Left renal cortex interstitium (tissue), 4 donors: ENCODE data around the gene PLCG1. TPM values are rescaled to one million over a fixed set of nuclear protein-coding genes. Genes with fewer than 3 reads are reported as not detected.

Experiments
- DNase-seq, 4 donors: peaks; one replicate each; pipeline ENCODE4 v3.0.0-alpha.2; 2013; ENCODE audit warnings: low read depth in 4 of 4, low spot score in 2 of 4, missing footprints in 1 of 4
- polyA plus RNA-seq, 4 donors: library from polyadenylated mRNA; unstranded; fragments of 120-200 nt; gene quantifications; one replicate each; pipeline ENCODE4 v1.2.1, GENCODE V29; 2013; ENCODE audit not compliant: insufficient read length in 4 of 4

The PLCG1 gene
- polyA plus RNA-seq, 4 donors, result 116 to 228 (median 156) TPM

DNA sequence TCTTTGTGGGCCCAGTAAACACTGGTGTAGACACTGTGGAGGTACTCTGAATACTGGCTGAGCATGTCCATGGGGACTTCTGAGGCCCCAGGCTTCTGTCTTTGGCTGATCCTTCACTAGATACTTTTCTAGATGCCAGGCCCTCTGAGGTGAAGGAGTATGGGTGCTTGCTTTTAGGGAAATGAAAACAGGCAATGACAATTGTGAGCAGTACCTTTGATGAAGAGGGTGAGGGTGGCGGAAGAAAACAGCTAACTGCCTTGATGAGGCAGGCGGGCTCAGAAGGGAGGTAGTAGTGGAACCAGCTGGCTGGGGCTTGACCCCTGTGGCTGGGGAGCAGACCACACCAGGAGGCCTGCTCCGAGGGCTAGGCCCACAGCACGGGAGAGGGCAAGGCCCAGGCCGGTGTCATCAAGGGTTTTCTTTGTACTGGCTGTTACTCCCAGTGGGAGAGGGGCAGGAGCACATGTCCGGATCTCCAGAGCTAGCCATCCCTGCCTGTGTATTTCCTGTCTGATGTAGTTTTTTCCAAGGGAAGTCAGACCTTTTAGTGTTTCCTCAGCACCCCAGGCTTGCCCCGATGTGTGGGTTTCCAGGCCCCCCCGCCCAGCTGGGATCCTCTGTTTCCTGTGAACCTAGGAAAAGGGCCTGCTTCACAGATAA, 3.9 kb downstream of the PLCG1 start:
- DNase-seq, result no peak

DNA sequence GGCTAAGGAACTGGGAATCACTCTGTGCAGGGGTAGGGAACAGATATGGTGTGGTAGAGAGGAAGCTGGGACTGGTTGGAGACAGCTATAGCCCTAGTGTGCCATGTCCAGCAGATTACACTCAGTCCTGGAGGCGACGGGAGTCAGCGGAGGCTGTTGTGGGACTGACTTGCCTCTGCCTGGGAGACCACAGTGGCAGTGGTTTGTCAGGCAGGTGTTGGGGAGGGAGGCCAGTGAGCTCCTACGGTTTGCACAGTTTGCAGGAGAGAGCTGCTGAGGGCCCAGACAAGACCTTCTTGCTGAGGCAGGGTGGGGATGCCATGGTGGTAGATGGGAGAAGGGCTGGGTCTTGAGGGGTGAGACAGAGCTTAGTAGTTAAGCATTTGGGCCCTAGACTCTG, 4.9 kb downstream of the PLCG1 start:
- no peak for DNase-seq

DNA sequence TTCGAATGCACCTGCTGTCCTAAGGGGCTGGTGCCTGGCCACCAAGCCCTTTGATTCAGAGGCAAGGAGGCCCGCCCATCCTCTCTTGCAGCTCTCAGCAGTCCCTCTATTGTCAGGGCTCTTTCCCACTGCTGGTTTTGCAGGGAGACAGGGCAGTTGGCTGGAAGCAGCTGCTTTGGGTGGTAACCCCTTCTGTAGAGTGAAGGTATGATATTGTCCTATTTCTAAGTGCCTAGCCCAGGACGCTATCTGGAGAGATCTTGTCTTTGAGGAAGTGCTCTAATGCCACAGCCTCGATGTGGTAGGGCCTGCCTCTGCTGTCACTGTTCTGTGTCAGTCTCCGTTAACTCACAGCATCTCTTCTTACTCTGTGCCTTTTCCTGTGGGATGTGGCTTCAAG, 5.6 kb downstream of the PLCG1 start:
- no peak for DNase-seq

GRCh38 chr20:41143354-41143753, 6.0 kb downstream of the PLCG1 start:
- no peak for DNase-seq

DNA sequence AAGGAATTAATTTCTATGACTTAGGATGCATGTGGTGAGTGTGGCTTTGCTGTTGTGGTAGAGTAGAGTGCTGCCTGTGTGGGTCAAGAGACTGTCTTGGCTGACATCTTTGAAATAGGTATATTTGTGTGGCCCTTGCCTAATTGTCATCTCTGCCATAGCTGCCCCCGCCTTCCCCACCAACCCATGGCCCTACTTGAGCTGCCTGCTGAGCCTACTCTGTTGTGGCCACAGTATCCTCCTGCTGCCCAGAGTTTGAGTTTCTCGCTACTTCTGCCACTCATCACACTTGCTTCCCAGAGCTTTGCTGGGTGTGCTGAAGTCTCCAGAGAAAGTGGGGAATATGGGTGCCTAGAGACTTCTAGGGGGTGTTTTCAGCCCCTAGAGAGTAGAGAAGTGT, 8.0 kb downstream of the PLCG1 start:
- DNase-seq, result no peak

DNA sequence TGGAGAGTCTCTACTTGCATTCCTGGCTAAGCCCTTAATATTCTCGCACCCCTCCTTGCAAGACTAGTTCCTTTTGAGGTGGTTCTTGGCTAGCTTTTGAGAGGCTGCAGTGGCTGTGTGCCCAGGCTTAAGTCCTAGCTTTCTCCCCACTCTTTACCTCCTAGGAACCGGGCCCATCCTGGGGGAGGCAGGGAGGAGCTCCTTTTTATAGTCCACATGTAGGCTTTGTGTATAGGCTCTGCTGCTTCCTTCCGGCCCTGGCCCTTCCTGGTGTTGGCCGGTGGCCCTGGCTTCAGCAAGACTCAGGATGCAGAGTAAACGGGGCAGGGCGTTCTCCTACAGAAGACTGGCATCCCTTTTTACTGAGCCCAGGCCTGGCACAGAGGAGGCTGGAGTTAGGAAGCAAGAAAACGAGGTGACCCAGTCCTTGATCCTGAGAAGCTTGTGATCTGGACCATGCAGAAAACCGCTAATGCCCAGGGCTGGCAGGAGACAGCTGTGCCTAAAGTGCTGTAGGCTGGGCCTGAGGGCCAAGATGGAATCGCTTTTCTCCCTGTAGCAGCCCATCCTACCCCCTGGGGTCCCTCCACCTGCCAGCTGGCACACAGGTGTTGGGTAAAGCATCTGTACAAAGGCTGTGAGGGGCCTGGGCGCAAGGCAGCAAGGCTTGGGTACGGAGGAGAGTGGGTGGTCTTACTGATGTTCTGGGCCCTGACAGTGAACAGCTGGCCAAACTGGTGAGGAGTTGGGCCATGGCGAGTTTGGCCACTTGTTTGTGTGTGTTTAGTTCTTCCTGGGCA, 8.7 kb downstream of the PLCG1 start:
- DNase-seq, result no peak

GRCh38 chr20:41147767-41148191, 10.4 kb downstream of the PLCG1 start:
- no peak for DNase-seq

DNA sequence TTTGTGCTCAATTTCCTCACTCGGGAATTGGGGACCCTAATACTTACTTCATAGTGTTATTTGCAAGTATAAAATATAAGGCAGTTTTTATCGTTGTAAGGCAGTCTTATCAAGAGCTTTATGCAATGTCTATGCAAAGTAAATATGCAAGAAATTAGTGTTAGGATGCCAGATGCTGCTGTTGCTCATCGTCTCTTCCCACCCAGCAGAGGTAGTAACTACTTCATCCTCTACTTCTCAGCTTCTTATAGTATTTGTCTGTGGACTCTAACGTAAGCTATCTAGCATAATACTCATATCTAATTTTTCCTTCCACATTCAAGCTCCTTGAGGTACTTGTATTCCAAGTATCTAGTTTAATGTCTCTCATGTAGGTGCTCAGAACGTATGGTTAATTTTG, 11.6 kb downstream of the PLCG1 start:
- DNase-seq, result no peak

DNA sequence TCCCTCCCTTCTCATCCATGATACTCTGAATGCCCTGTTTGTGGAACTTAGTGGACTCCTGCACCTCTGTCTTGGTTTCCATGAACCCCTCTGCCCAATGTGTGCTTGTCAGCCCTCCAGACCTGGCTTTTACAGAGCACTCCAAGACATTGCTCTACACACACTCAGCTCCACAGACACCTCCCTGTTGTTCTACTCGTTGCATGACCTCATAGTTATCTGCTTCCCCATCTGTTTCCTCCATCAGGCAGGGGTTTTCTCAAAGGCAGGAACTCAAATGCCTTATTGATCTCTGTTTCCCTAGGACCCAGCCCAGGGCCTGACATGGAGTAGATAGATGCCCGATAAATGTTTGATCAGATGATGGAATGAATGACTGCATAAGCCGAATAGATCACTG, 13.3 kb downstream of the PLCG1 start:
- no peak for DNase-seq

DNA sequence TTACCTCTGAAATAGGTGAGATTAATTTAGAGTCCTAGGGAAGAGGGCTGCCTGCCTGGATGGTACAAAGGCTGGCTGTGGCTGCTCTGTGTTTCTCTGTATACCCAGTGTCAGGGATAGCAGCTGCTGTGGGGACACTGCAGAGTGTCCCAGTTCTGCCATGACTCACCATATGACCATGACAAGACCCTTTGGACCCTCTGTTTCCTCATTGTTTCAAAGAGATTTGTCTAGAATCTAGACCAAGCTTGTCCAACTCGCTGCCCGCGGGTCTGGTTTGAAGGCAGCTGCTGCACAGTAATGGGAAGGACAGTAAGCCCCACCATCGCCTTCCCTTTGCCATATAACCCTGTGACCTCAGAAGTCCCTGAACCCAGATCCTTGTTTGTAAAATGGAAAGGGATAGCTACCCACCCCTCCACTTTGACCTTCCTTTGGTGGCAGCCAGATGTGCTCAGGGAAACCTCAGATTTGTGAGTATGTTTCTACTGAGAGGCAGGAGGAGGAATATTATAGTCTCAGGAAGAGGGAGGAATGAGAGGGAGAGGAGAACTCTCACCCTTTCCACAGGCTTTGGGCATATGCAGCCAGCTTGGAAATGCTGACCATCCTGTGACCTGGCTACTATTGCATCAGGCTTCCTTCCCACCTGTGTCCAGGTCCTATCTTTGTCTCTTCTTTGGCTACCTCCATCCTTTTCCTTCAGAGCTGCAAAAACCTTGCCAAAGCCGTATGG, 14.0 kb downstream of the PLCG1 start:
- DNase-seq, result no peak

- DNase-seq, result no peak
Observed at GRCh38 chr20:41152108-41152757, 14.9 kb downstream of the PLCG1 start.

- DNase-seq, result no peak
Observed at GRCh38 chr20:41154436-41155176, 17.3 kb downstream of the PLCG1 start.

GRCh38 chr20:41155261-41155660, 17.9 kb downstream of the PLCG1 start:
- DNase-seq, result no peak

DNA sequence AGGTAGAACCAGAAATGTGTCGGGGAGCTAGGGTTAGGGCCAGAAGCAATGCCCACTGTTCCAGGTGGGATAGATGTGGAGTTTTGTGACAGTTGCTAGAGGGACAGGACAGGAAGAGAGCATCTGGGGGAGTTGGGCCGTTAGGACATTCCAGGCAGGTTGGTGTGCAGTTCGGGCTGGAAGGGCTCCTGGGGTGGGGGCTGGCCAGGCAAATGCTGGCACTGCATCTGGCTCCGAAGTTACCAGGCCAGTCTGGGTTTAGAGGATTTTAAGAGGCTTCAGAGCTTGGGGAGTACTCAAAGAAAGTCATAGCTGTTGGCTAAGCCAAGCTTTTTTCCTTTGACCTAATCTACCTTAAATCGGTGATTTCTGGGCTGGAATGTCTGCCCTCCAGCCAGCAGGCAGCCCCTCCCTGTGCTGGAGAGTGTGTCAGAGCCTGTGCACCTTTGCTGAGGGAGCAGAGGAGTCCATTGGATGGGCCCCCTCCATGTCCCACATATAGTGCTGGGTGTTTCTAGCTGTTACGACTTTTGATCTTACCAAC, 20.8 kb downstream of the PLCG1 start:
- DNase-seq, result no peak

- no peak for DNase-seq
Observed at GRCh38 chr20:41159547-41159946, 22.2 kb downstream of the PLCG1 start.

DNA sequence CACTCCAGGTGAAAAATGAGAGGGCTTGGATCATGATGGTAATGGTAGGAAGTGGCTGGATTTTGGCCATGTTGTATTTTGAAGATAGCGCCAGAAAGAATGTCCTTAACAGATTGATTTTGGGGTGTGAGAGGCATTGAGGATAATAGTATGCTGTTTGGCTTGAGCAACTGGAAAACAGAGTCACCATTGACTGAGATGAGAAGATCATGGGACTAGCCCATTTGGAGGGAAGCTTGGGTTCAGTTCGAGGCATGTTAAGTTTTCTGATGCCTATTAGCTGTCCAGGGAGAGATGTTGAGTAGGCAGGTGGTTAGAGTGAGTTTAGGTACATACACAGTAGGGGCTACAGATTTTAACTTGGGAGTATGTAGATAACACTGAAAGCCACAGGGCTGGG, 23.3 kb downstream of the PLCG1 start:
- DNase-seq, result no peak

GRCh38 chr20:41161886-41162285, 24.5 kb downstream of the PLCG1 start:
- DNase-seq, result no peak

DNA sequence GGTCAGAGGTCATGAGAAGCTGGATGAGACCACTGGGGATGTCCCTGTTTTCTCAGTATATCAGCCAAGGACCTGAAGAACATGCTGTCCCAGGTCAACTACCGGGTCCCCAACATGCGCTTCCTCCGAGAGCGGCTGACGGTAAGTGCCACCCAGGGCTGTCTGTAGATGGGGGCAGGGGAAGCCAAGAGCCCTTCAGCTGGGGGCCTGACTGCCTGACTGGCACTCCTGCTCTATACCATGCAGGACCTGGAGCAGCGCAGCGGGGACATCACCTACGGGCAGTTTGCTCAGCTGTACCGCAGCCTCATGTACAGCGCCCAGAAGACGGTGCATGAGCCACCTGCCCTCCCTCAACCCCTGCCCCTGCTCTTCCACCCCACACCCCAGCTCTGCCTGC, 25.1 kb downstream of the PLCG1 start:
- no peak for DNase-seq

GRCh38 chr20:41163821-41164220, 26.5 kb downstream of the PLCG1 start:
- DNase-seq, result no peak
